ENCODE data around the gene FLT3LG. TPM values are rescaled to one million over a fixed set of nuclear protein-coding genes. Genes with fewer than 3 reads are reported as not detected.

The FLT3LG gene
- total RNA-seq, 1 donor from 2014 or later, result 1.9 TPM

DNA sequence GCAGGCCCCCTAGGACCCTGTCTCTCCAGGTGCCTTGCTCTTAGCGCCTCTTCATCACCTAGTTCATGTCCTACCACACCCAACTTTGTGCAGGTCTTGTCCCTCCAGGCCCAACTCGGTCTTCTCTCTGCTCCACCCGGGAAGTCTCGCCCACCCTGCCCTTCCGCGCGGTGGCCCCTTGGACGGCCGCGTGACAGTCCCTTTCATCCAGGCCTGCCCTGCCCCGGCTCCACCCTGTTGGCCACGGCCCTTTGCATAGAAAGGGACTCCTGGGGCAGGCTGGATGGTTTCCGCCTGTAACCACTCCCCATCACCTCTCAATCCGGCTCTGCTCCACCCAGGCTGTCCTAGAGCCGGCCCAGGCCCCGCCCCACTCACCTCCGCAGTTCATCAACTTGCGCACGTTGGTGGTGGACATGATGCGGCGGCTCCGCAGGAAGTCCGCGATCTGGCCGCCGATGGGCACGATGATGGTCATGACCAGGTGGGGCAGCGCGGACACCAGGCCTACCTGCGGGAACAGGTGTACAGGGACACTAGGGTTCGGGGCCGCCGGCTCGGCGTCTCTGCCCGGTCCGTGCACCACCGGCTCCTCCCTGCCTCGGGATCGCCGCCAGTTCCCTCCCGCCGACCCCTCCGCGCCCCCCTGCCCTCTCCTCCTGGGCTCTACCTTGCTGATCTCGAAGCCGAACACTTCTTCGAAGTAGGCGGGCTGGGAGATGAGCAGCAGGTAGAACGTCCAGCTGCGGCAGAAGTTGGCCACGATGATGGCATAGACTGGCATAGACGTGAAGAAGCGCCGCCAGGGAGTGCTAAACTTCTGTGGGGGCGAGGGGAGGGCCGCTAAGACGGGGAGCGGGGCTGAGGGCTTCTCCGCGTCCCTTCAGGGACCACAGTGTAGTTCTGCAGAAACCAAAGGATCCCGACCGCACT is 41.6 kb upstream of the FLT3LG start:
- peaks cover 66% of the 10 kb centered on the region for H3K27me3 Mint-ChIP-seq (ENCODE audit: low read depth)
- peaks cover 11% of the 10 kb centered on the region for H3K4me1 Mint-ChIP-seq (ENCODE audit: low read depth)
- H3K27ac Mint-ChIP-seq (ENCODE audit: unreplicated experiment), result no peak overlapping the region
- H3K9me3 Mint-ChIP-seq (ENCODE audit: low read depth), result no peaks in the 10 kb centered on the region
- TF ChIP-seq, protein P1, sequence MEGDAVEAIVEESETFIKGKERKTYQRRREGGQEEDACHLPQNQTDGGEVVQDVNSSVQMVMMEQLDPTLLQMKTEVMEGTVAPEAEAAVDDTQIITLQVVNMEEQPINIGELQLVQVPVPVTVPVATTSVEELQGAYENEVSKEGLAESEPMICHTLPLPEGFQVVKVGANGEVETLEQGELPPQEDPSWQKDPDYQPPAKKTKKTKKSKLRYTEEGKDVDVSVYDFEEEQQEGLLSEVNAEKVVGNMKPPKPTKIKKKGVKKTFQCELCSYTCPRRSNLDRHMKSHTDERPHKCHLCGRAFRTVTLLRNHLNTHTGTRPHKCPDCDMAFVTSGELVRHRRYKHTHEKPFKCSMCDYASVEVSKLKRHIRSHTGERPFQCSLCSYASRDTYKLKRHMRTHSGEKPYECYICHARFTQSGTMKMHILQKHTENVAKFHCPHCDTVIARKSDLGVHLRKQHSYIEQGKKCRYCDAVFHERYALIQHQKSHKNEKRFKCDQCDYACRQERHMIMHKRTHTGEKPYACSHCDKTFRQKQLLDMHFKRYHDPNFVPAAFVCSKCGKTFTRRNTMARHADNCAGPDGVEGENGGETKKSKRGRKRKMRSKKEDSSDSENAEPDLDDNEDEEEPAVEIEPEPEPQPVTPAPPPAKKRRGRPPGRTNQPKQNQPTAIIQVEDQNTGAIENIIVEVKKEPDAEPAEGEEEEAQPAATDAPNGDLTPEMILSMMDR (IDR thresholded peaks at IDR 0.05), result no peak
- no peak for DNase-seq (ENCODE audit: low spot score)
- H3K36me3 Mint-ChIP-seq (ENCODE audit: low read depth), result peaks cover 1% of the 10 kb centered on the region
- H3K4me3 Mint-ChIP-seq (ENCODE audit: unreplicated experiment), result no peak overlapping the region

DNA sequence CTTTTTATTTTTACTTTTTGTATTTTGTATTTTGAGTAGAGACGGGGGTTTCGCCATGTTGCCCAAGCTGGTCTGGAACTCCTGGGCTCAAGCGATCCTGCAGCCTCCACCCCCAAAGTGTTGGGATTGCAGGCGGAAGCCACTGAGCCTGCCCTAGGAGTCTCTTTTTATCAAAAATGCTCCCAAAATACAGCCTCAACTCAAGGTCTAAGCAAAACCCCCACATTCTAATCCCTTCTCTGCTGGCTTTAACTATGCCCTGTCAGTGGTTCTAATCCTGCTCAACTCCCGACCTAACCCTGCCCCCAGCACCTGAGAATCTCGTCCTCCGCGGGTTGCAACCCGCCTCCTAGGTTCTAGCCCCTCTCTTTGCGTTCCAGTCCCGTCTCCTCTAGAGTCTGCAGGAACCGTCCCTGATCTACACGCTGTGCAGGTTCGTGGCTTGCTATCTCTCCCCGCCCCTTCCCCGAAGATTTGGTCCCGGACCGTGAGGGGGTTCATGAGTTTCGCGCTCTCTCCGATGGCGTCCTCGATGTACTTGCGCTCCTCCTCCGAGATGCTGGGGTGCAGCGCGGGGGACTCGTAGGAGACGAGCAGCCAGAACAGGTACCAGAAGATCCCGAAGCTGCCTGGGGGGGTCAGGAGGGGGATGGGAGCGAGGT is 40.6 kb upstream of the FLT3LG start:
- H3K27me3 Mint-ChIP-seq (ENCODE audit: low read depth), result peaks cover 69% of the 10 kb centered on the region
- H3K36me3 Mint-ChIP-seq (ENCODE audit: low read depth), result peaks cover 1% of the 10 kb centered on the region
- TF ChIP-seq, protein P1 (IDR thresholded peaks at IDR 0.05), result no peak
- DNase-seq (ENCODE audit: low spot score), result no peak
- peaks cover 4% of the 10 kb centered on the region for H3K4me1 Mint-ChIP-seq (ENCODE audit: low read depth)
- no peaks in the 10 kb centered on the region for H3K9me3 Mint-ChIP-seq (ENCODE audit: low read depth)
- no peak overlapping the region for H3K27ac Mint-ChIP-seq (ENCODE audit: unreplicated experiment)
- no peak overlapping the region for H3K4me3 Mint-ChIP-seq (ENCODE audit: unreplicated experiment)

GRCh38 chr19:49434907-49435583 is 39.0 kb upstream of the FLT3LG start:
- Mint-ChIP-seq H3K9me3 (ENCODE audit: low read depth) (no peaks in the 10 kb centered on the region), H3K4me1 (ENCODE audit: low read depth) (no peaks in the 10 kb centered on the region), H3K27ac (ENCODE audit: unreplicated experiment) (no peak overlapping the region), H3K36me3 (ENCODE audit: low read depth) (peaks cover 1% of the 10 kb centered on the region), H3K27me3 (ENCODE audit: low read depth) (peaks cover 72% of the 10 kb centered on the region), H3K4me3 (ENCODE audit: unreplicated experiment) (no peak overlapping the region)
- DNase-seq (ENCODE audit: low spot score), result no peak
- TF ChIP-seq, protein P1 (IDR thresholded peaks at IDR 0.05), result no peak

GRCh38 chr19:49435670-49436069 is 38.3 kb upstream of the FLT3LG start:
- Mint-ChIP-seq H3K27me3 (ENCODE audit: low read depth) (peaks cover 74% of the 10 kb centered on the region), H3K9me3 (ENCODE audit: low read depth) (no peaks in the 10 kb centered on the region), H3K27ac (ENCODE audit: unreplicated experiment) (no peak overlapping the region), H3K36me3 (ENCODE audit: low read depth) (peaks cover under 1% of the 10 kb centered on the region), H3K4me1 (ENCODE audit: low read depth) (peaks cover 3% of the 10 kb centered on the region), H3K4me3 (ENCODE audit: unreplicated experiment) (no peak overlapping the region)
- no peak for DNase-seq (ENCODE audit: low spot score)
- TF ChIP-seq, protein P1 (IDR thresholded peaks at IDR 0.05), result no peak
